AG08395 (cell line): ENCODE results near the gene RPS6KA4.

Experiments
- DNase-seq: peaks from one replicate; pipeline ENCODE4 v3.0.0; 2012; ENCODE audit warnings: mixed read lengths, low spot score

The RPS6KA4 gene

DNA sequence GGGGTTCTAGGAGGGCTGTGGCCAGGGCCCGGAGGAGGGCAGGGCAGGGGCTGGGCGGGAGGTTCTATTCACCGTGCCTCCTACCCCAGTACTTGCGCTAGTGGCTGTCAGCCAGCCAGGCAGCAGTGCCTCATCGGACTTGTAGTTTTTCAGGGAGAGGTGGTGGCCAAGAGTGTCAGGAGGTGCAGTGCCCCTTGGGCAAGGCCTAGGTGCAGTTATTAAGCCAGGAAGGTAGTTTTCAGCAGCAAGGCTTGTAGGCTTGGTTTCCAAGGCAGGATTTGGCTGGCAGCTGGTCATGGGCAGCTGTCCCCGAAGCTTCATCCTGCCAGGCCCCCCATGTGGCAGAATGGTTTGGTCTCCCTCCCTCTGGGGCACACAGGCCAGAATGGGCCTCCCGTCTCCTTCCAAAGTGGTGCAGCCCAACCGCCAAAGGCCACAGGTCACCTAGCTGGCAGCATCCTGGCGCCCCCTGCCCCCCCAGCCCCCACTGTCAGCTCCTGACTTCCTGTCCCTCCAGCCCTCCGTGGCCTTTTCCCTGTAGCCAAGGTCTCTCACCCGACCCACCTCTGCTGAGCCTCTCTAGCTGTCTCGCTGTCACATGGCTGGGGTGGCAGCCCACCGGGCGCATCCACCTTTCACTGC lies 10.5 kb upstream of the RPS6KA4 start:
- DNase-seq = no peak

DNA sequence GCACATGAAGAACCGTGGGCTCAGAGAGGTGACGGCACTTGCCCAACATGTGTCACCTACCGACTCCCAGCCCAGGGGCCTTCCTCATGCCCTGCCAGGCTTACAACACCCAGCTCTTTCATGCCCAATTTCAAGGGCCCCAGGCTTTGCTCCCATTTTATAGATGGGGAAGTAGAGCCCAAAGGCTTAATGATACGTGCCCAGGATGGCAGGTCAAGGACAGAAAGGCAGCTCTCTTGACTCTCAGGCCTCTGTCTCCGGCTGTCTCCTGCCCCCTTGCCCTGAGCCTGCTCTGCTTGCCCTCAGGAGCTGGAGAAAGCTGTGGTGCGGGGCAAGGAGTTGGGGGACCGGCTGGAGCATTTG lies 10.0 kb upstream of the RPS6KA4 start:
- no peak for DNase-seq

DNA sequence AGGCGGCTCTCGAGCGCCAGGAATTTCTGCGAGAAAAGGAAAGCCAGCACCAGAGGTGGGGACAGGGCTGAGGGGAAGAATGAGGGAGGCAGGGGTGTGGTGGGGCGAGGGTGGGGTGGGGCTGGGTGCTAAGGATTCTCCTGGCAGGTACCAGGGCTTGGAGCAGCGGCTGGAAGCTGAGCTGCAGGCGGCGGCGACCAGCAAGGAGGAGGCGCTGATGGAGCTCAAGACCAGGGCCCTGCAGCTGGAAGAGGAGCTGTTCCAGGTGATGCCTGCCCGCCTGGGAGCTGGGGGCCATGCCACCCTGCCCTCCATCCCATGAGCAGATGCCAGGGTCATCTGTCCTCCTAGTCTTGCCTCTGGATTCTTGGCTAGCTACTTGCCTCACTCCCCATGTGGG lies 9.6 kb upstream of the RPS6KA4 start:
- no peak for DNase-seq

GRCh38 chr11:64351136-64351631 lies 7.8 kb upstream of the RPS6KA4 start:
- no peak for DNase-seq

DNA sequence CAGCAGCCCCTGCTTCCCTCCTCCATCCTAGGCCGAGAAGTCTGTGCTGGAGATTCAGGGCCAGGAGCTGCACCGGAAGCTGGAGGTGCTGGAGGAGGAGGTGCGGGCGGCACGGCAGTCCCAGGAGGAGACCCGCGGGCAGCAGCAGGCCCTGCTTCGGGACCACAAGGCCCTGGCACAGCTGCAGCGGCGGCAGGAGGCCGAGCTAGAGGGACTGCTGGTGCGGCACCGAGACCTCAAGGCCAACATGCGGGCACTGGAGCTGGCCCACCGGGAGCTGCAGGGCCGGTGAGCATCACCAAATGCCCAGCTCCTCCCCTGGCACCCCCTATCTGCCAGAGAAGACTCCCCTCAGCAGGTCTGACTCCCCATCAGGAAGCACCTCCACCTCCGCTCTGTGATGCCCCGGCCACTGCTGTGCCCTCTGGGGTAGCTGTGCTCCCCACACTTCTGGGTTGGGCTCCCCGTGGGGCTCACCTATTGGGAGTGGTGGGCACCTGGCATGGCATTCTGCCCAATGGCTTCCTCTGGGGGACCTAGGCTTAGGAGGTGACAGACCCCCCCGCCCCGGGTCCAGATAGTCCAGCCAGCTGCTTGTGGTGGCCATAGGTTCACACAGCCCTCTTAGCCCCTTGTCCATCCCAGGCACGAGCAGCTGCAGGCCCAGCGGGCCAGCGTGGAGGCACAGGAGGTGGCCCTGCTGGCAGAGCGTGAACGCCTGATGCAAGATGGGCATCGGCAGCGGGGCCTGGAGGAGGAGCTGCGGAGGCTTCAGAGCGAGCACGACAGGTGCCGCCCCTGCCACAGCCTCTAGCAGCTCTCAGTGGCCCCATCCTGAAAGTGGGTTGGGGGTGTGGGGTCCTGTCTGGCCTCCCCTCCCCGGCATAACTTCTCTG lies 6.6 kb upstream of the RPS6KA4 start:
- DNase-seq = no peak

DNA sequence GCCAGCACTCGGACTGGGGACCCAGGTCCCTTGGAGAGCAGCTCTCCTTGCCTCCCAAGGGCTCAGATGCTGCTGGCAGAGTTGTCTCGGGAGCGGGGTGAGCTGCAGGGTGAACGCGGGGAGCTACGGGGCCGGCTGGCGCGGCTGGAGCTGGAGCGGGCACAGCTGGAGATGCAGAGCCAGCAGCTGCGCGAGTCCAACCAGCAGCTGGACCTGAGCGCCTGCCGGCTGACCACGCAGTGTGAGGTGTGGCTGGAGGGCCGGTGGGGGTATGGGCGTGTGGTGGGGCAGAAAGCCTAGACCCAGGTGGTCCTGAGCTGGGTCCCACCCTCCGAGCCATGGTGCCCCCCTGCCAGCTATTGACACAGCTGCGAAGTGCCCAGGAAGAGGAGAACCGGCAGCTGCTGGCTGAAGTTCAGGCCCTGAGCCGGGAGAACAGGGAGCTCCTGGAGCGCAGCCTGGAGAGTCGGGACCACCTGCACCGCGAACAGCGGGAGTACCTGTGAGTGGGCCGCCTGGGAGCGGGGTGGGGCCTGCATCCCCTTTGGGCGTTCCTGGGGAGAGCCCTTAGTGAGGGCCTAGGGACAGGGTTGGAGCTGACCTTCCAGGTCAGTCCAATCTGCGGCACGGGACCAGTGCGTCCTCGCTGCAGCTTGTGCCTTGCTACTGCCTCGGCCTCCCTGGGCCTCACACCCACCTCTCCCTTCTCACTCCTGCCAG lies 5.8 kb upstream of the RPS6KA4 start:
- DNase-seq = no peak

DNA sequence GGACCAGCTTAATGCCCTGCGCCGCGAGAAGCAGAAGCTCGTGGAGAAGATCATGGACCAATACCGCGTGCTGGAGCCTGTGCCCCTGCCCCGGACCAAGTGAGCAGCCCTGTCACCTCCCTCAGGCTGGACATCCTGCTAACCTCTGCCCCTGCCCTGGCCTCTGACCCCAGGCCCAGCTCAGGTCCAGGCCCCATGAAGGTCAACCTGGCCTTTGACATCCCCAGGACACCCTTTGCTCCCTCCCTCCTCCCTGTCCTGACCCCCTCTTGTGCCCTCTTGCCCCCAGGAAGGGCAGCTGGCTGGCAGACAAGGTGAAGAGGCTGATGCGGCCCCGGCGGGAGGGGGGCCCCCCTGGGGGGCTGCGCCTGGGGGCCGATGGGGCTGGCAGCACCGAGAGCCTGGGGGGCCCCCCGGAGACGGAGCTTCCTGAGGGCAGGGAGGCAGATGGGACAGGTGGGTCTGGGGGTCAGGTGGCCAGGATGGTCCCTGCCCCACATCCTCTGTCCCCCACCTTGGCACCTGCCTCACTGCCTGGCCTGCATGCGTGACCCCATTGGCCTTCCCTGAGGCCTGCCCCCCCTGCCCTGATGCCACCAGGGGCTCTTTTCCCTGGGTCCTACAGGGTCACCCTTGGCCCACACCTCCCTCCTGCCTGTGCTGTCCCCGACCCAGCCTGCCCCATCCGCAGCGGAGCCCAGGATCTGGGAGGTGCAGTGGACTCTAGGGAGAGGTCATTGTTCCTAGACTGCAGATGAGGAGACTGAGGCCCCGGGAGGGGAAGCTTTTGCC lies 5.1 kb upstream of the RPS6KA4 start:
- DNase-seq = no peak

- DNase-seq = peak; percentile 94
Observed at GRCh38 chr11:64355078-64355940, 3.7 kb upstream of the RPS6KA4 start.

DNA sequence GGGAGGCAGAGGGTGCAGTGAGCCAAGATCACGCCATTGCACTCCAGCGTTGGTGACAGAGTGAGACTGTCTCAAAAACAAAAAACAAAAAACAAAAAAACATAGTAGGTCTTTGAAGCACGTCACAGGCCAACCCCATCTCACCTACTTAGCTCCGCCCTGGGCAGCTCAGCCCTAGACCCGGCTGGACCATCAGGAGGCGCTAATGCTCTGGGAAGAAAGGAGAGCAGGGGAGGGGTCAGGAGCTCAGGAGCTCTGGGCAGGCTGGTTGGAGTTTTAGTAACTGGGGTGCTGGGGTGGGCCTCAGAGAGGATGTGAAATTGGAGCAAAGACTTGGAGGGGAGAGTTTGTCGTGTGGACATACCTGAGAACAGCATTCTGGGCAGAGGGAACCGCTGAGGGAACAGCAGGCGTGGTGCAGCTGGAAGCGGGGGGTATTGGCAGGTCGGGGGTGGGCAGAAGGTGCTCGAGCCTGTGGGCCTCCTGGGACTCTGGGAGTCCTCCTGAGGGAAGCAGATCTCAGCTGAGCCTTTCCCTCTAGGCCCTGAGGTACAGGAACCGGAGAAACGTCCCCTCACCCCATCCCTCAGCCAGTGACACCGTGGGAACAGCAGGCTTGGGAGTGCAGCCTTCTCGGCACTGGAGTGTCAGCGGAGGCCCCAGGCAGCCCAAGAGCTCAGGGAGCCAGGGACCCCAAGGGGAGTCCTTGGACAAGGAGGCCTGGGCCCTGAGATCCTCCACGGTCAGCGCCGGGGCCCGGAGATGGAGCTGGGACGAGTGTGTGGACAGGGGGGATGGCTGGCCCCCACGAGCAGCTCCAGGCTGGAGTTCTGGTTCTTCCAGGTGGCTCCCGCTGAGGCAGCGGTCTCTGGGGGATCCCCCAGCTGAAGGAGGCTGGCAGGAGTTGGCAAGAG lies 2.2 kb upstream of the RPS6KA4 start:
- DNase-seq = peak; percentile 29

DNA sequence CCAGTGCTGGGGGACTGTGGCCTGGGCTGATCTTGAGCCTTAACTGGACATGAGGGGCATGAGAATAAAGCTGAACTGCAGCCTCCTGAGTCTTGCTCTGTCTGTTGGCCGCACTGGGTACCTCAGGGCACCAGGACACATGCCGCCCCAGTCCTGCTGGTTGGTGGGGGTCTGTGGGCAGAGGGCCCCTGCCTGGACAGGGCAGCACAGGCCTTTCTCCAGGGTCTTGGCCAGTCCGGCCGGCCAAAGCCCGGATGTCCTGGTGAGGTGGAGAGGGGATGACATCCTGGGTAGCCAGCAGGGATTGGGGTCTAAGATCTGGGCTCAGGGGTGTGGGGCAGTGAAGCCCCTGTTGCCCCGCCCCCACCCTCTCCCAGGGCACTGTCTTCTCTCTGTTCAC lies 1.5 kb upstream of the RPS6KA4 start:
- no peak for DNase-seq

DNA sequence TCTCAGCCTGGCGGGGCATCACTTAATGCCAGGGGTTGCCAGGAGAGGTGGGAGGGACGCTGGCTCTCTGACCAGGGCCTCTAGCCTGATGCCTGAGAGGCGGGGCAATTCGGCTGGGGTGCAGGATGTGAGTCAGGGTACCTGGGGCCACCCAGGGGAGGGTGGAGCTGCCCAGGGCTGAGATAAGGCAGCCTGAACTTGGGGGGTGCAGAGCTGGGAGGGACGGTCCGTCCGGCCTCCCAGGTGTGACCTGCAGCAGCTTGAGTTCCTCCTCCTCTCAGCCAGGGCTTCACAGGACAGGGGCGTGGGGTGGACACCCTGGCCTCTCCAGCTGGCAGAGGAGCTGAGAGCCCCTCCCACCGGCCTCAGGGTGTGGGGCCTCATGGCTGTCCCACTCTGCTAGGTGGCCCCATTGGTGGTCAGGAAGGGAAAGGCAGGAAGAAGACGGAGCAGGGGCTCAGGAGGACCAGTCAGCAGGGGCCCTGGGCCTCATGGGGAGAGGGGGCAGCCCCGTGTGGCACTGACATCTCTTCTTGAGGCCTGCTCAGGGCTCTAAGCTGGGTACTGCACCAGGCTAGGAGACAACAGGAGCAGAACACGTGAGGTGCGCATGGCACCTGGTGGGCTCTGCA lies 942 bp upstream of the RPS6KA4 start:
- DNase-seq = no peak

- no peak for DNase-seq
Observed at GRCh38 chr11:64358536-64358906, 441 bp upstream of the RPS6KA4 start.

DNA sequence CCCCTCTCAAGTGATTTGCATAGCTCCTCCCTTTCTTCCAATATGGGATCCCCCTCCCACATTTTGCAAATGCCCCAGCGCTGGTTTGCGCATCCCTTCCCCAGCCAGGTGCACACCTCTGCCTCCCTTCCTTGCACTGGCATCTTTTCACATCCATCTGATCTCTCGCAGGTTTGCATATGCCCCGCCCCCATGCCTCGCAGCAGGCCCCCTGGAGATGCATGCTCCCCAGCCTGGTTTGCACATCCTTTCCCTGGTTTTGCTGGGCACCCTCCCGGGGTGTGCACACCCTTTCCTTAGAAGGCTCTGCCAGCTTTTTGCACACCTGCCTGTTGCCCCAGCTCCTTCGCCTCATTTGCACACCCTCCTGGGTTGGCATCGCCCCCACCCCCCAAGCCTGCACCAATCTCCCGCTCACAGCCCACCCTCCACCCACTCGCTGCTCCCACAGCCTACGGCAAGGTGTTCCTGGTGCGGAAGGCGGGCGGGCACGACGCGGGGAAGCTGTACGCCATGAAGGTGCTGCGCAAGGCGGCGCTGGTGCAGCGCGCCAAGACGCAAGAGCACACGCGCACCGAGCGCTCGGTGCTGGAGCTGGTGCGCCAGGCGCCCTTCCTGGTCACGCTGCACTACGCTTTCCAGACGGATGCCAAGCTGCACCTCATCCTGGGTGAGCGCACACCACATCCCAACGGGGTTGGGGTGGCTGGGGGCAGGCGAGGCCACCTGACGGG lies 917 bp downstream of the RPS6KA4 start:
- no peak for DNase-seq

GRCh38 chr11:64360448-64360921 lies 1.5 kb downstream of the RPS6KA4 start:
- no peak for DNase-seq

DNA sequence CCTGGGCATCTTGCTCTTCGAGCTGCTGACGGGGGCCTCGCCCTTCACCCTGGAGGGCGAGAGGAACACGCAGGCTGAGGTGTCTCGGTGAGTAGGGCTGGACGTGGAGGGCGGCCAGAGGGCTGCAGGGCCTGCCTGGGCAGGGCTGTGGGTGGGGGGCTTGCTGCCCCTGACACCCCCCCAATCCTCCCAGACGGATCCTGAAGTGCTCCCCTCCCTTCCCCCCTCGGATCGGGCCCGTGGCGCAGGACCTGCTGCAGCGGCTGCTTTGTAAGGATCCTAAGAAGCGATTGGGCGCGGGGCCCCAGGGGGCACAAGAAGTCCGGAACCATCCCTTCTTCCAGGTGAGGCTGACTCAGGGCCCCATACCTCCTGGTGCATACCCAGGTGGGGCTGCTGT lies 2.7 kb downstream of the RPS6KA4 start:
- no peak for DNase-seq

GRCh38 chr11:64362339-64362738 lies 3.4 kb downstream of the RPS6KA4 start:
- no peak for DNase-seq

GRCh38 chr11:64364435-64364834 lies 5.5 kb downstream of the RPS6KA4 start:
- no peak for DNase-seq

DNA sequence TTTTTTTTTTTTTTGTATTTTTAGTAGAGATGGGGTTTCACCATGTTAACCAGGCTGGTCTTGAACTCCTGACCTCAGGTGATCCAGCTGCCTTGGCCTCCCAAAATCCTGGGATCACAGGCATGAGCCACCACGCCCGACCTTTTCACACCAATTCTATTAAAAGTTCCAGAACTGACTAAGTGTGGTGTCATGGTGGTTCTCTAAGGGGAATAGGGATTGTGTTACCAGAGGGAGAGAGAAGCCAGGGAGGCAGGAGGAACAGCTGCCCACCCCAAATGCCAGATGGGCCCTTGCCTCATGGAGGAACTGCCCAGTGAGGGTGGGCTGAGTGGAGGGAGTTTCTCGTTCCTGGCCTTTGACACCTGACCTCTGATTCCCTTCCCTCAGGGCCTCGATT lies 5.9 kb downstream of the RPS6KA4 start:
- DNase-seq = no peak

GRCh38 chr11:64366751-64367150 lies 7.8 kb downstream of the RPS6KA4 start:
- DNase-seq = peak; percentile 34
